UCSD-AML1 (cell line): Measurements from ENCODE around the gene TENT4B.
A peak's percentile ranks its signal among the peaks of the same experiment; 100 is the strongest.
"Not testable (repeated sequence)": the region's sequence is repeated elsewhere in the genome, so short reads cannot be mapped to it uniquely, and the experiment has no call there.

Source experiments
- DNase-seq: peaks from one replicate; lab custom pipeline; 2025; ENCODE audit not compliant: unreplicated experiment; lab: John Stamatoyannopoulos, UW

The TENT4B gene

GRCh38 chr16:50152807-50153595, at the start of gene TENT4B:
Gene TENT4B, plus strand, starts transcription at chr16:50153306. Its CDS starts 316 bp downstream, at chr16:50153622.
- DNase-seq, result peak; percentile 90

GRCh38 chr16:50103764-50104163, 49.3 kb upstream of the TENT4B start:
- no peak for DNase-seq

GRCh38 chr16:50114357-50115129, 38.6 kb upstream of the TENT4B start:
- no peak for DNase-seq

DNA sequence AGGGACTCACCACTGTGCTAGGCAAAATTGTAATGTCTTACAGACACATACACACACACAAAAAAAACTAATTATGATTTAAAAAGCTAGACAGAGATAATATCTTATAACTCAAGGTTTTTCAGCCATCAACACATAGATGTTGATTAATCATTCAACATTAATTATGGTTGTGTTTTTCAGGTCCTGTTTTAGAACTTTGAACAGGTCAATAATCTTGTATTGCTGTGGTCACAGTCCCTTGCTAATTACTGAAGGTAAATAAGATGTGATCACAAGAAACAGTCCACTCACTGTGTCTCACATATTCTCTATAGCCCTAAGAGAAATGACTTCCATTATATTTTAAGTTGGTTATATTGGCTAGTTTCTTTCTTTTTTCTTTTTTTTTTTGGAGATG, 32.4 kb upstream of the TENT4B start:
- no peak for DNase-seq

DNA sequence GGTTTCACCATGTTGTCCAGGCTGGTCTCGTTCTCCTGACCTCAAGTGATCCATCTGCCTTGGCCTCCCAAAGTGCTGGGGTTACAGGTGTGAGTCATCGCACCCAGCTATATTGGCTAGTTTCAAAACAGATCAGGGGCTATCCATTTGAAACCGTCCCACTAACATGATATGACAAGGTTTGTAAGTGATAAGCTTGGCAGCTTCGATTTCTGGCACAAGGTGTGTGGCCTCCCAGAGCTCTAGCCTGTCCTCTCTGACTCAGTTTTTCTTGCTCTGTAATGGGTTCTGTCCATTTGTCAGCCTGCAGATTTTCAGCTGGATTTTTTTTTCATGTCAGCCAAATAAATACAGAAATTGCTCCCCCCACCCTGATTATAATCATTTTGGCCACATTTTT, 31.8 kb upstream of the TENT4B start:
- no peak for DNase-seq

GRCh38 chr16:50121721-50122445, 31.2 kb upstream of the TENT4B start:
- DNase-seq, result no peak

GRCh38 chr16:50123417-50123816, 29.7 kb upstream of the TENT4B start:
- no peak for DNase-seq

DNA sequence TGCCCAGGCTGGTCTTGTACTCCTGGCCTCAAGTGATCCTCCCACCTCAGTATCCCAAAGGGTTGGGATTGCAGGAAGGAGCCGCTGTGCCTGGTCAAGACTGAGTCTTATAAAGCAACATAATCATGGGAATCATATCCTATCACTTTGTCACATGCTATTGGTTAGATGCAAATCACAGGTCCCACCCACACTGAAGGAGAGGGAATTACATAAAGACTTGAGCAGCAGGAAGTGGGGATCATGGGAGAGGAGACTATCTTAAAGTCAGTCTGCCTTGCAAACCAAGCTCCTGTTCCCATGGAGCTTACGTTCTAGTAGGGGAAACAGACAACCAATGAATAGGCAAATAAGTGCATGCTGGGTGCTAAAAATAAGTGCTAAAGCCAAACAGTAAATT, 28.3 kb upstream of the TENT4B start:
- DNase-seq, result no peak

GRCh38 chr16:50126183-50126582, 26.9 kb upstream of the TENT4B start:
- no peak for DNase-seq

DNA sequence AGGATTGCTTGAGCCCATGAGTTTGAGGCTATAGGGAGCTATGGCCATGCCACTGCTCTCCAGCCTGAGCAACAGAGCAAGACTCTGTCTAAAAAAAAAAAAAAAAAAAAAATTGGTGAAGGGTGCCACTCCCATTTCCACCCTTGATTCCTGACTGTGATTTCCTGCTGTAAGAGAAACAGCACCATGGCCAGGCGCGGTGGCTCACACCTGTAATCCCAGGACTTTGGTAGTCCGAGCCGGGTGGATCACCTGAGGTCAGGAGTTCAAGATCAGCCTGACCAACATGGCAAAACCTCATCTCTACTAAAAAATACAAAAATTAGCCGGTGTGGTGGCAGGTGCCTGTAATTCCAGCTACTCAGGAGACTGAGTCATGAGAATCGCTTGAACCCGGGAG, 20.5 kb upstream of the TENT4B start:
- DNase-seq, result not testable (repeated sequence)

GRCh38 chr16:50133214-50133613, 19.9 kb upstream of the TENT4B start:
- DNase-seq, result no peak

- DNase-seq, result no peak
These were observed 16.7 kb upstream of the TENT4B start for GRCh38 chr16:50136399-50136798.

DNA sequence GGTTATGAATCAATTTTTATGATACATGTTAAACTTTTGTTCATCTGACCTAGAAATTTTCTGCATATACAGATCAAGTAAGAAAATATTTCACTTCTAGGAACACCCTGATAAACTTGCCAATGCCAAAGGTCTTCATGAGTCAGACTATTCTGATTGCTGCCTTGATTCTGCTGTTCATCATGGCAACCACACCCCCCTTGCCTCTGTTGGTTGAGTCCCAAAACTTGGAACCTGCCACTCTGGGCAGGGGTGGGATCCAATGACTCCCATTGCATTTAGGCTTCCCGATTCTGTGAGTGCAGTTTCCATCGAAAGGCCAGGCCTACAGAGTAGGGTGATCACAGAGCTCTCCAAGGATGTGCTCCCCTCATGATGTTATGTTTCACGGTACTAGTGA, 15.8 kb upstream of the TENT4B start:
- DNase-seq, result no peak

- DNase-seq, result no peak
These were observed 13.5 kb upstream of the TENT4B start for GRCh38 chr16:50139580-50139979.

- no peak for DNase-seq
These were observed 8.9 kb upstream of the TENT4B start for GRCh38 chr16:50144211-50144610.

- DNase-seq, result no peak
These were observed 6.3 kb upstream of the TENT4B start for GRCh38 chr16:50146479-50147435.

GRCh38 chr16:50151322-50151721, 1.8 kb upstream of the TENT4B start:
- no peak for DNase-seq

GRCh38 chr16:50151756-50152155, 1.4 kb upstream of the TENT4B start:
- no peak for DNase-seq

- DNase-seq, result no peak
These were observed 727 bp upstream of the TENT4B start for GRCh38 chr16:50152351-50152806.

- peak; percentile 42 for DNase-seq
These were observed 702 bp downstream of the TENT4B start for GRCh38 chr16:50153596-50154419.
